Measurements from ENCODE around the gene G2E3.
"Not testable (repeated sequence)": the region's sequence is repeated elsewhere in the genome, so short reads cannot be mapped to it uniquely, and the experiment has no call there.

Gene G2E3

GRCh38 chr14:30560581-30560980 lies 1.6 kb downstream of the G2E3 start:
- DNase-seq: no peak

GRCh38 chr14:30564235-30564867 lies 5.4 kb downstream of the G2E3 start:
- DNase-seq: no peak

DNA sequence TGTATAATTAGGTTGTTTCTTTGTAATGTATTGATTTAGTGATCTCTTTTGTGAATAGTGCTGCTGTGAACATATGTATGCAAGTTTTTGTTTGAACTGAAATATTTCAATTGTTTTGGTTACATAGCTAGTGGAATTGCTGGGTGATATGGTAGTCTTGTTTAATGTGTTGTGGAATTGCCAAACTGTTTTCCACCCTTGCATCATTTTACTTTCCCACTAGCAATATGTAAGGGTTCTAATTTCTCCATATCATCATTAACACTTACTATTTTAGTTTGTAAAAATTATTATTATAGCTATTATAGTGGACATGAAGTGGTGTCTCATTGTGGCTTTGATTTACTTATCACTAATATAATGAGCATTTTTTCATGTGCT lies 5.9 kb downstream of the G2E3 start:
- no peak for DNase-seq

- DNase-seq: no peak
Measured at GRCh38 chr14:30569216-30569902, 10.4 kb downstream of the G2E3 start.

DNA sequence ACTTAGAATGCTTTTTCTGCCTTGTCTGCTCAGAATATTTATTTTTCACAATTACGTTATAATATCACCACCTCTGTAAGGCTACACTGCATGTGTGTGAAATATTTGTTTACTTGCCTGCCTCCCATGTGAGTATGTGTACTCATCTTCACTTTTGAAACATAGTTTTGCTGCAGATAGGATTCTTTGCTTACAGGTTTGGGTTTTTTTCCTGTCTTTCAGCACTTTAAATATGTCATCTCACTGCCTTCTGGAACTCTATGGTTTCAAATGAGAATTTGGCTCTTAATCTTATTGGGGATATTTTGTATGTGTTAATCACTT lies 10.9 kb downstream of the G2E3 start:
- DNase-seq: no peak

DNA sequence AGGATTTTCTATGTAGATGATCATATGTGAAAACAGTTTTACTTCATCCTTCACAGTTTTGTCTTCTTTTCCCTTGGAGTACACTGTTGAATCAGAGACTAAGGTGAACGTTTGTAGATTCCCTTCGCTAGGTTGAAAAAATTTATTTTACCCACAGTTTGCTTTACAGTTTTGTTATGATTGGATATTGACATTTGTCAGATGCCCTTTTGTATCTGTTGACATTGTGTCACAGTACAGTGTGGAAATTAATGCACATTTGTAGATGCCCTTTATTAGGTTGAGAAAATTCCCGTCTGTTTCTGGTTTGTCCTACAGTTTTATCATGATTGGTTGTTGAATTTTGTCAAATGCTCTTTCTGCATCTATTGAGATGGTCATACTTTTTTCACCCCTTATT lies 13.3 kb downstream of the G2E3 start:
- no peak for DNase-seq

DNA sequence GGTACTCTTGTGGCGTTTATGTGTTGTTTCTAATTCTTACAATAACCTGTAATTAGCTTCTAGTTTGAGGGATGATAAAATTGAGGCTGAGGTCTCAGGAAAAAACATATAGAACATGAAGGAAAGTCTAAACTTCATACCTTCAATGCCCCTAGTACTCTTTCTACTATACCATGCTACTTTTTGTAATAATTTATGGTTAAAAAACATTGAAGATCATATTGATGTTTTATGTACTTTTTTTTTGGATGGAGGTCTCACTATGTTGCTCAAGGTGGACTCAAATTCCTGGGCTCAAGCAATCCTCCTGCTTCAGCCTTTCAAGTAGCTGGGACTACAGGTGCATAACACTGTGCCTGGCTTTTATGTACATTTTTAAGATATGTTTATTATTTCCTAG lies 13.8 kb downstream of the G2E3 start:
- DNase-seq: no peak

- no peak for DNase-seq
Measured at GRCh38 chr14:30573226-30573814, 14.4 kb downstream of the G2E3 start.

DNA sequence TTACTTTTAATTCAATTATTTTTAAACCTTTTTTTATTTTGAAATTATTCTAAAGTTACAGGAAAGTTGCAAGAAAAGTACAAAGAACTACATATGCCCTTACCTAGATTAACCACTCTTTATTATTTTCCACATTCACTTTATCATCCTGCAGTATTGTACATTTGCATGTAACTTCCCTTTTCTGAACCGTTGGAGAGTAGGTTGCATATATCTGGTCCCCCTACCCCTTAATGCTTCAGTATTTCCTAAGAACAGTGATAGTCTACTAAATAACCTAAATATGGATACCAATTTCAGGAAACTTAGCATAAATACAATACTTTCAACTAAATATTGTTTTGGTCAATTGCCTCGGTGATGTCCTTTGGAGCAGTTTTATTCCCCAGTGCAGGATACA lies 15.0 kb downstream of the G2E3 start:
- DNase-seq: no peak

- not testable (repeated sequence) for DNase-seq
Measured at GRCh38 chr14:30574777-30575176, 15.8 kb downstream of the G2E3 start.

GRCh38 chr14:30576333-30576732 lies 17.4 kb downstream of the G2E3 start:
- DNase-seq: not testable (repeated sequence)

DNA sequence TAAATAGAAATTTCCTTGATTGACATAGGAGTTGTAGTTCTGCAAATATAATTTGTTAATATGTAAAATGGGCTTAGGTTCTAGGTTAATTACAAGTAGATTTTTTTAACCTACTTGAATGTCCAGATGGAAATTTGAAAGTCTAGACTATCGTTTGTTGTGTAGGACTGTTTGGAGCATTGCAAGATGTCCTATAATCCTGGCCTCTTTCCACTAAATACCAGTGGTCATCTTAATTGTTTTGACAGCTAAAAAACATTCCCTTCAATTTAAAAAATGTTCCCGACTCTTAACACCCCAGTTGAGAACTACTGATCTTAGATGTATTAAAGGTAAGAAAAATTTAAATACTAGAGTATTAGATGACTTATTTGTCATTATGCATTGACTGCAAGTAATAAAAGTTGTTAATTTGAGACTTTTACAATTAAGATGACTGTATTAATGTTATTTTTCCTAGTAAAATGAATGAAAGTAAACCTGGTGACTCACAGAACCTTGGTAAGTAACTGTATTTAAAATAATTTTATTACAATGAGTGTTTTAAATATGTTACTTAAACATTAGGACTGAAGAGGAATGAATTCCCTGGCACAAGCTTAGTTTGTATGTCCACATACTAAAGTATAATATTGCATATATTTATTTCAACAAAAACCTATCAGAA lies 21.8 kb downstream of the G2E3 start:
- no peak for DNase-seq

- DNase-seq: no peak
Measured at GRCh38 chr14:30581283-30581625, 22.3 kb downstream of the G2E3 start.

- DNase-seq: no peak
Measured at GRCh38 chr14:30582376-30582775, 23.4 kb downstream of the G2E3 start.

DNA sequence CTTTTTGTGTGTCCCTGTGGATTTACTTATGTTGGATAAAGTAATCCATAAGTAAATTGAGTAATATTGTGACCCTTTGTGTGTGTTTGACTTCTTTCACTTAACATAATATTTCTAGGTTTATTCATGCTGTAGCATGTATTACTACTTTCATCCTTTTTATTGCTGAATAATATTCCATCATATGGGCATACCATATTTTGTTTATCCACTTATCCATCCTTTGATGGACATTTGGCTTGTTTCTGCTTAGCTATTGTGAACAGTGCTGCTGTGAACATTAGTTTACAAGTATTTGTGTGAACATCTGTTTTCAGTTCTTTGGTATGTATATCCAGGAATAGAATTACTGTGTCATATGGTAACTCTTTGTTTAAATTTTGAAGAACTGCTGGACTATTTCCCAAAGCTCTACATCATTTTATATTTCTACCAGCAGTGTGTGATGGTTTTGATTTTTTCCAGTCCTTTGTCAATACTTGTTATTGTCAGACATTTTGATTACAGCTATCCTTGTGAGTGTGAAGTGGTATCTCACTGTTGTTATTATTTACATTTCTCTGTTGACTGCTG lies 25.2 kb downstream of the G2E3 start:
- no peak for DNase-seq

DNA sequence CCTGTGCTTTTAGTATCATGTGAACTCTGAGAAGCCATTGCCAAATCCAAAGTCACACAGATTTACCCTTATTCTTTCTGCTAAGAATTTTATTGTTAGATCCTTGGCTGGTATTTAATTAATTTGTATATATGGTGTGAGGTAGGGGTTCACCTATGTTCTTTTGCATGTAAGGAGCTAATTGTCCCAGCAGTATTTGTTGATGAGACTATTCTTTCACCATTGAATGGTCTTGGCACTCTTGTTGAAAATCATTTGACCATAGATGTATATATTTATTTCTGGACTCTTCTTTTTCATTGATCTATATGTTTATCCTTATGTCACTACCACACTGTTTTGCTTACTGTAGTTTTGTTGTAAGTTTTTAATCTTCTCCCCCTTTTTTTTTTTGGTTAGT lies 26.2 kb downstream of the G2E3 start:
- no peak for DNase-seq

GRCh38 chr14:30587141-30587540 lies 28.2 kb downstream of the G2E3 start:
- no peak for DNase-seq

- DNase-seq: no peak
Measured at GRCh38 chr14:30588873-30589272, 29.9 kb downstream of the G2E3 start.

DNA sequence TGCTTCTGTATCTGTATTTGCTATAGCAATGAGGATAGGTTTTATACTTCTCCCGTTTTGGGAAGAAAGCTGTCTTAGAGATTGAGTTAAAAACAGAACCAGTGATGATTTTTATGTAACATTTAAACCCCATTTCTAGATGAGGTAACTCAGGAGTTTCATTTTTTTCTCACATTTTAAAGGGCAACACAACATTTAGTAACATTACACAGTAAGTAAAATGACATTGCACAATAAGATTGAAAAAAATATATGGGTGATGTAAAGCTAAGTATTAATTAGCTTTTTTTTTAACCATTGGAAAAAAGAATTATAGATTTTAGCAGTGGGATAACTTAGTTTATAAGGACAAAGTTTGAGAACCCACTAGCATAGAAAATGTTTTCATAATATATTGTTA lies 38.0 kb downstream of the G2E3 start:
- no peak for DNase-seq

DNA sequence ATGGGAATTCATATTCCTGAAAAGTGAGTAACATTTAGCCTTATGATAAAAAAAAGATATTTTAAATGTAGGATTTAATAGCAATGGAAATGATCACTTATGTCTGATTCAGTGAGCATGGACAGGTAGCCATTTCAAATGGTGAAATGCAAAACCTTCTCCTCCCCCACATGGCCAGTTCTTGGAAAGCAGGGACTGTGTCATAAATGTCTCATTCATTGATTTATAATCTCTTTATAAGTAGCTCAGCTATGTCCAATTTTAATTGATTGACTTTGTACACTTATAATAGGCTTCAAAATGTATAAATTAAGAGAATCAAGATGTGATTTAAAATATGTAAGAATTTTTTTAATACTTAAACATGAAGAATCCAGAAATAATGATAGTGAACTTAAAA lies 38.5 kb downstream of the G2E3 start:
- DNase-seq: no peak

DNA sequence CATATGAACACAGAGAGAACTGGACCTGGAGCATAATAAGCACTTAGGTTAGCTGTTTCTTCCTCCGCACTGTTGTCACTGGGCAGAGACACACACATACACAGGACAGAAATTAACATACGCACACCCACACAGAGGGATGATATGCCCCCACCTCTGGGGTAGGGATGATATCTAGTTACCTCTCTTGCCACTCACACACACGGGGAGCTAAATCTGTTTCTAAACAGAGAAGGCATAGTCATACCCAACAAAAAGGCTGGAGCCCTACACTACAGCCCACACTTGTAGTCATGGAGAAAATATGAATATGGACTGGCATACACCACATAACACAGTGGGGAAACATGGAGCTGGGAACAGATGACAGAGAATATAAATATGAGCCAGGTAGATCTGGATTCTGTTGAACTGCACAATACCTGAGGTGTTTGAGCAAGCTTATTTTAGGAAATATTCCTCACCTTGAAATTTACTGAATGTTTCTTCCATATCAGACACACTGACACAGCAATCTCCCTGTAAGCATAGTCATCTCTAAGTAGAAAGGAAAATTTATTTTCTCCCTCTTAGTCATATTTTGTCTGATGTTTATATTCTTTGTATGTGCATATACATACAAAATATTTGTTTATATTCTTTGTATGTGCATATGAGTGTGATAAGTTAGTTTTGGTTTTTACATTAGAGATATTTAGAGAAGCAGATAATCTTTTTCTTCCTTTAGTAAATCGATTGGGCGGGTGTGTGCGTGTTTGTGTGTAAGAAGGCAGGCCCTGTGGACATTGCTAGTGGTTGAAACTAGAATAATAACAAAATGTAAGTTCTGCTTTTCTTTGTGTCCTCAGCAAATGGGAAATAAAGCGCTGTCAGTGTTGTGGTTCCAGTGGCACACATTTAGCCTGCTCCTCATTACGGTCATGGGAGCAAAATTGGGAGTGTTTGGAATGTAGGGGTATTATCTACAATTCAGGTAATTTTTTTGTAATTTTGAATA lies 42.3 kb downstream of the G2E3 start:
- DNase-seq: no peak

DNA sequence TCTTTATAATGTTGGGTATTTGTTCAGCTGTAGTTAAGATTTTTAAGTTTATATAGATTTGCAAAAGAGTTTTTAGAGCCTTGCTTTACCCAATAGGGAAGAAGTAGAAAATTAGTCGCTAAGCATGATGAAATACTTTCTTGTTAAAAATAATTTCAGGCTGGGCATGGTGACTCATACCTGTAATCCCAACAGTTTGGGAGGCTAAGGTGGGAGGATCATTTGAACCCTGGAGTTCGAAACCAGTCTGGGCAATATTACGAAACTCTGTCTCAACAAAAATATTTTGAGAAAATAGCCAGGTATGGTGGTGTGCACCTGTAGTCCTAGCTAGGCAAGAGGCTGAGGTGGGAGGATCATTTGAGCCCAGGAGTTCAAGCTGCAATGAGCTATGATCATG lies 44.4 kb downstream of the G2E3 start:
- no peak for DNase-seq

- DNase-seq: not testable (repeated sequence)
Measured at GRCh38 chr14:30604696-30605095, 45.7 kb downstream of the G2E3 start.

Measured in activated T-cell treated with anti-CD3 and anti-CD28 coated beads for 4 hours (primary cell).